Effector memory CD4-positive, alpha-beta T cell (primary cell): ENCODE data around the gene RPS29.
"Not testable (repeated sequence)": the region's sequence is repeated elsewhere in the genome, so short reads cannot be mapped to it uniquely, and the experiment has no call there.

ENCODE experiments used
- DNase-seq, 3 donors: peaks; one replicate each; pipeline ENCODE4 v3.0.0-alpha.2; 2020
- H3K27ac ChIP-seq: 2 replicates; pipeline ENCODE4 v1.7.0; 2013; ENCODE audit warnings: mild to moderate bottlenecking, low read length, moderate library complexity; ENCODE audit not compliant: insufficient read depth, poor library complexity, severe bottlenecking
- H3K27me3 ChIP-seq: replicated peaks from 2 replicates; pipeline ENCODE4 v1.7.0; 2013; ENCODE audit warnings: mild to moderate bottlenecking, low read length; ENCODE audit not compliant: insufficient read depth, control insufficient read depth, poor library complexity, severe bottlenecking
- H3K36me3 ChIP-seq: 2 replicates; pipeline ENCODE4 v1.7.0; 2013; ENCODE audit warnings: mild to moderate bottlenecking, low read length, moderate library complexity; ENCODE audit not compliant: control insufficient read depth, insufficient read depth
- H3K4me1 ChIP-seq: 2 replicates; pipeline ENCODE4 v1.7.0; 2013; ENCODE audit warnings: low read length, mild to moderate bottlenecking; ENCODE audit not compliant: control insufficient read depth, insufficient read depth, poor library complexity, severe bottlenecking
- H3K4me3 ChIP-seq: 2 replicates; pipeline ENCODE4 v1.7.0; 2013; ENCODE audit warnings: low read length, low read depth, mild to moderate bottlenecking; ENCODE audit not compliant: insufficient read depth, poor library complexity, severe bottlenecking
- H3K9me3 ChIP-seq: 2 replicates; pipeline ENCODE4 v1.7.0; 2013; ENCODE audit warnings: mild to moderate bottlenecking, low read length, moderate library complexity; ENCODE audit not compliant: control insufficient read depth

Gene RPS29

DNA sequence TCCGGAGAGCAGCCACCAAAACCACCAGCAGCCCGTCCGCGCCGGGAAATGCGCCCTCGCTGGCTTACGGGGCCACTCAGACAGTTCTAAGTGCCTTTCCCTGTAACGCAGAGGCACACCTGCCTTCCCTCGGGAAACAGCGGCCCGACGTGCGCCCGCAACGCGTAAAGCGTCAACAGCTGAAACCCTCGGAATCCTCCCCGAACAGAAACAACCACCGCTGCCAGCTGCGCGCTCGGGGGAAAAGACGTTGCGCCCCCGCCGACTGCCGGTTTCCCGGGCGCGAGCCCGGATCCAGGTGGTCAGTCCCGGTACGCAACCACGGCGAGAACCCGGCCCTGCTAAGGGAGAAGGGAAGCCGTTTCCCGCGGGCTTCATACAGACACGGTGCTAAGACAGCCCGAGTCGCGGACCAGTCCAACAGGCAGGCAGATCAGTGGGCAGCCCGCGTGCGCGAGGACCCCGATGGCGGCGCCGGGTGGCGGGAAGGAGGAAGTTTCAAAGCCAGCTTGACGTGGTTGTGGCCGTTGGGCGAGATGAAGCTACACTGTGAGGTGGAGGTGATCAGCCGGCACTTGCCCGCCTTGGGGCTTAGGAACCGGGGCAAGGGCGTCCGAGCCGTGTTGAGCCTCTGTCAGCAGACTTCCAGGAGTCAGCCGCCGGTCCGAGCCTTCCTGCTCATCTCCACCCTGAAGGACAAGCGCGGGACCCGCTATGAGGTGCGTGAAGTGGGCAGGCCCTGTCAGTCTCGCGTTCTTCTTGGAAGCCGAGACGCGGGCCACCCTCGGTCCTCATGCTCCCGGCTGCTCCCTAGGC, 12.5 kb upstream of the RPS29 start, which contains the start of gene LRR1:
Gene LRR1 (plus strand): TSS at position 456 of the 816 bp plus-strand sequence. CDS start 81 bp downstream, at position 537.
- H3K27ac ChIP-seq = peak within 1 kb of the TSS; percentile 91
- H3K9me3 ChIP-seq = no peaks in the 10 kb centered on the region
- peak within 1 kb of the TSS; percentile 85 for H3K4me3 ChIP-seq
- H3K36me3 ChIP-seq = no peaks in the 10 kb centered on the region
- peak; percentile 66 to 81 (median 76) for DNase-seq
- no peaks in the 10 kb centered on the region for H3K27me3 ChIP-seq
- no peaks in the 10 kb centered on the region for H3K4me1 ChIP-seq

DNA sequence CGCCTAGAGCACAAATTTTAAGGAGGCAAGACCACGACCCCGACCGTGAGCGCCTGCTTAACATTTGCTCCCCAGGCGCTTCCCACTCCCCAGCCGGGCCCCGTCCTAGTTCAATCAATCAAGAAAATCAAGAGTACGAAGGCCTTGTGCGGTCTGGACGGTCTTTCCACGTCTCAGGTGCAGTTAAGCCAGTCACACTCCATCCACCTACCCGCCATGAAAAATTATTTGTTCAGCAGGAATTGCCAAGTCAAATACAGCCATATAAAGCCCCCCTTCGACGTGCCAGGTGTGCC, 12.0 kb upstream of the RPS29 start:
- Histone ChIP-seq H3K27ac (peak overlapping the region; percentile 91), H3K36me3 (no peaks in the 10 kb centered on the region), H3K9me3 (no peaks in the 10 kb centered on the region), H3K27me3 (no peaks in the 10 kb centered on the region), H3K4me3 (peak overlapping the region; percentile 85), H3K4me1 (no peaks in the 10 kb centered on the region)
- DNase-seq = no peak

DNA sequence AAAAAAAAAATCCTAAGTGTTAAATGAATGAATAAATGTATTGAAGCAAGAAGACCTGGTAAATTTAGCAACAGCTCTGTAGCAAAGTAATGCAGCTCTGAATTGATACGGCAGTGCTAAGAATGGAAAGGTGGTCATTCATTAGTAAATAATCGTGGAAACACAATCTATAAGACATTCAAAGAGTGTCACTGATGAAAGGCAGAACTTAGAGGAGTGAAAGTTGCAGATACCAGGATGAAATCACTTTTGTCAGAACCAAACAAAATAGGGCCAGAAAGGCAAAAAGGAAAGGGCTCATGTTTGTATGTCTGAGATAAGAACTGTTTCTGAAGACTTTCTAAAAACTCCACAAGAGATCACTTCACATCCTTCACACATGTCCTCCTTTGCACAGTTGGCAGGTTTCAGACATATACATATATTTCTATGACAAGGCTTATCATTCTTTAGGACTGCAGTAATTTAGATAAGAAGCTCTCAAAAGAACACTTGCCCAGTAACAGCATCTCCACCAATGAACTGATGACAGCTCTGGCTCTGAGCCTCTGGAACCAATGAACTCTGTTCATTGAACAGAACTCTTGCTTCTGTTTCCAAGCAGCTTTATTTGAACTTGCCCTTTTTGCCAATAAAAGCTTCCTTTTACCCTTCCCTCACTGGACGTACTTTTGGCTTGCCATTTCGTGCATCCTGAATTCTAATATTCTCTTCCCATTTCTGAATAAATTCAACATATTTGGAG, 8.3 kb upstream of the RPS29 start:
- no peak overlapping the region for H3K27ac ChIP-seq
- H3K36me3 ChIP-seq = no peaks in the 10 kb centered on the region
- H3K4me1 ChIP-seq = no peaks in the 10 kb centered on the region
- H3K9me3 ChIP-seq = no peaks in the 10 kb centered on the region
- no peak overlapping the region for H3K4me3 ChIP-seq
- no peak for DNase-seq
- no peaks in the 10 kb centered on the region for H3K27me3 ChIP-seq

DNA sequence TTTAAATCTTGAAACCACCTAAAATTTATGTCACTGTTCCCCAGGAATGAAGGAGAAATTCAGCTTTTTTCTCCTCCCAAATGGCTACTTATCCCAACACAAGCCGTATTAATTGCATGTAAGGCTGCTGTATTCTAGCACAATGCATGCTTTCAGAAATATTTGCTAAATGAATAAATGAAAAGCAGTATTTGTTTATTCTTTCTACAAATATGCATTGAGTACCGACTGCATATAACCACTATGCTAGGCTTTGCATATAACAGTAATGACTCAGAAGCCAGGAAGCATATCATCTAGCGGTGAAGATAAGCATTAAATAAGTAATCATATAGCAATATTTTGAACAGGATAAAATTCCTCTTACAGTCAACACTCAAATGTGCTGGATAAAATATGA, 6.8 kb upstream of the RPS29 start:
- Histone ChIP-seq H3K27me3 (no peaks in the 10 kb centered on the region), H3K4me1 (no peaks in the 10 kb centered on the region), H3K36me3 (no peaks in the 10 kb centered on the region), H3K4me3 (no peak overlapping the region), H3K27ac (no peak overlapping the region), H3K9me3 (no peaks in the 10 kb centered on the region)
- no peak for DNase-seq

DNA sequence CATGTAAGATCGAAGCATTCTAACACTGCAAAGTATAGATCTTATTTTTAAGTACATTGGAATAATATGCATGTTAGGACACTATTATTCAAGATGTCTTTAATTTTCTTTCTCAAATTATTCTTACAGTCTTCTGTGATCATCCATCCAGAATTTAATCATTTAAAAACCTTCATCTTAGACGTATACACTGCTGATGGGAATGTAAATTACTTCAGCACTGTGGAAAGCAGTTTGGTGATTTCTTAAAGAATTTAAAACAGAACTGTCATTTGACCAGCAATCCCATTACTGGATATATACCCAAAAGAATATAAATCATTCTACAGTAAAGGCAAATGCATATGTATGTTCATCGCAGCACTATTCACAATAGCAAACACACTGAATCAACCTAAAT, 3.2 kb upstream of the RPS29 start:
- Histone ChIP-seq H3K27ac (no peak overlapping the region), H3K4me1 (peaks cover 2% of the 10 kb centered on the region), H3K27me3 (no peaks in the 10 kb centered on the region), H3K4me3 (no peak overlapping the region), H3K36me3 (peaks cover 2% of the 10 kb centered on the region), H3K9me3 (no peaks in the 10 kb centered on the region)
- no peak for DNase-seq

GRCh38 chr14:49586673-49587460, 687 bp upstream of the RPS29 start:
- H3K4me1 ChIP-seq = peaks cover 18% of the 10 kb centered on the region
- peak in 1 of 3 donors; percentile 27 for DNase-seq
- peaks cover 26% of the 10 kb centered on the region for H3K36me3 ChIP-seq
- no peaks in the 10 kb centered on the region for H3K27me3 ChIP-seq
- H3K9me3 ChIP-seq = no peaks in the 10 kb centered on the region
- H3K27ac ChIP-seq = peak overlapping the region; percentile 96
- H3K4me3 ChIP-seq = peak overlapping the region; percentile 95

- H3K36me3 ChIP-seq = peaks cover 26% of the 10 kb centered on the region
- not testable (repeated sequence) for DNase-seq, H3K27me3 ChIP-seq, H3K9me3 ChIP-seq
- peak overlapping the region; percentile 96 for H3K27ac ChIP-seq
- H3K4me1 ChIP-seq = peaks cover 19% of the 10 kb centered on the region
- H3K4me3 ChIP-seq = peak overlapping the region; percentile 95
These were observed 1.1 kb downstream of the RPS29 start for GRCh38 chr14:49584981-49585640.

GRCh38 chr14:49584058-49584457, 2.1 kb downstream of the RPS29 start:
- Histone ChIP-seq H3K9me3 (no peaks in the 10 kb centered on the region), H3K27me3 (no peaks in the 10 kb centered on the region), H3K4me1 (peaks cover 19% of the 10 kb centered on the region), H3K4me3 (peak overlapping the region; percentile 95), H3K27ac (peak overlapping the region; percentile 96), H3K36me3 (peaks cover 26% of the 10 kb centered on the region)
- no peak for DNase-seq

- H3K9me3 ChIP-seq = no peaks in the 10 kb centered on the region
- H3K4me1 ChIP-seq = peaks cover 19% of the 10 kb centered on the region
- no peaks in the 10 kb centered on the region for H3K27me3 ChIP-seq
- no peak for DNase-seq
- H3K27ac ChIP-seq = no peak overlapping the region
- peaks cover 26% of the 10 kb centered on the region for H3K36me3 ChIP-seq
- H3K4me3 ChIP-seq = peak overlapping the region; percentile 95
These were observed 2.6 kb downstream of the RPS29 start for GRCh38 chr14:49583629-49584028.
